ENCODE data around the gene AFDN.

AFDN gene

GRCh38 chr6:167904791-167905190 is 78.1 kb downstream of the AFDN start:
- H3K4me1 ChIP-seq (ENCODE audit: insufficient read depth, low read length): no peaks in the 10 kb centered on the region
- H3K9ac ChIP-seq (ENCODE audit: low read depth, low read length): no peak overlapping the region
- H3K36me3 ChIP-seq (ENCODE audit: insufficient read depth, low read length): no peaks in the 10 kb centered on the region
- no peaks in the 10 kb centered on the region for H3K9me3 ChIP-seq (ENCODE audit: insufficient read depth, low read length, severe bottlenecking)
- H3K4me2 ChIP-seq (ENCODE audit: insufficient read depth, low read length): no peak overlapping the region
- no peaks in the 10 kb centered on the region for H3K27me3 ChIP-seq (ENCODE audit: insufficient read depth, low read length, poor library complexity)
- TF ChIP-seq EZH2 (IDR thresholded peaks at IDR 0.05; ENCODE audit: borderline replicate concordance, low read depth, low read length, severe bottlenecking) (no peak), CTCF (IDR thresholded peaks at IDR 0.05; ENCODE audit: borderline replicate concordance, extremely low read depth, low read length, poor library complexity, severe bottlenecking) (no peak)
- no peak overlapping the region for H3K27ac ChIP-seq (ENCODE audit: low read length)
- no peak overlapping the region for H3K4me3 ChIP-seq (ENCODE audit: low read depth in 1 of 2, low read length in 2 of 2)
- DNase-seq: no peak
- no peak for ATAC-seq (ENCODE audit: insufficient read depth, low read depth)
- no peaks in the 10 kb centered on the region for H3K79me2 ChIP-seq (ENCODE audit: insufficient read depth, low read length)
- no peak overlapping the region for H2AFZ ChIP-seq (ENCODE audit: low read depth, low read length)
- H4K20me1 ChIP-seq (ENCODE audit: insufficient read depth, low read length): no peaks in the 10 kb centered on the region

GRCh38 chr6:167906899-167907298 is 80.2 kb downstream of the AFDN start:
- Histone ChIP-seq H3K27me3 (ENCODE audit: insufficient read depth, low read length, poor library complexity) (no peaks in the 10 kb centered on the region), H3K4me1 (ENCODE audit: insufficient read depth, low read length) (no peaks in the 10 kb centered on the region), H4K20me1 (ENCODE audit: insufficient read depth, low read length) (no peaks in the 10 kb centered on the region), H2AFZ (ENCODE audit: low read depth, low read length) (no peak overlapping the region), H3K4me3 (ENCODE audit: low read depth in 1 of 2, low read length in 2 of 2) (no peak overlapping the region), H3K9ac (ENCODE audit: low read depth, low read length) (no peak overlapping the region), H3K9me3 (ENCODE audit: insufficient read depth, low read length, severe bottlenecking) (no peaks in the 10 kb centered on the region), H3K4me2 (ENCODE audit: insufficient read depth, low read length) (no peak overlapping the region), H3K27ac (ENCODE audit: low read length) (no peak overlapping the region), H3K79me2 (ENCODE audit: insufficient read depth, low read length) (no peaks in the 10 kb centered on the region), H3K36me3 (ENCODE audit: insufficient read depth, low read length) (no peaks in the 10 kb centered on the region)
- TF ChIP-seq EZH2 (IDR thresholded peaks at IDR 0.05; ENCODE audit: borderline replicate concordance, low read depth, low read length, severe bottlenecking) (no peak), CTCF (IDR thresholded peaks at IDR 0.05; ENCODE audit: borderline replicate concordance, extremely low read depth, low read length, poor library complexity, severe bottlenecking) (no peak)
- ATAC-seq (ENCODE audit: insufficient read depth, low read depth) (no peak), DNase-seq (no peak)

GRCh38 chr6:167907837-167908681 is 81.3 kb downstream of the AFDN start:
- no peak for DNase-seq
- Histone ChIP-seq H2AFZ (ENCODE audit: low read depth, low read length) (no peak overlapping the region), H3K9ac (ENCODE audit: low read depth, low read length) (no peak overlapping the region), H4K20me1 (ENCODE audit: insufficient read depth, low read length) (no peaks in the 10 kb centered on the region), H3K79me2 (ENCODE audit: insufficient read depth, low read length) (no peaks in the 10 kb centered on the region), H3K27ac (ENCODE audit: low read length) (no peak overlapping the region), H3K4me1 (ENCODE audit: insufficient read depth, low read length) (no peaks in the 10 kb centered on the region), H3K4me3 (ENCODE audit: low read depth in 1 of 2, low read length in 2 of 2) (no peak overlapping the region), H3K36me3 (ENCODE audit: insufficient read depth, low read length) (no peaks in the 10 kb centered on the region), H3K4me2 (ENCODE audit: insufficient read depth, low read length) (no peak overlapping the region), H3K27me3 (ENCODE audit: insufficient read depth, low read length, poor library complexity) (no peaks in the 10 kb centered on the region), H3K9me3 (ENCODE audit: insufficient read depth, low read length, severe bottlenecking) (no peaks in the 10 kb centered on the region)
- 0 out of 3 replicates have a peak, but pooled peaks have one; percentile 45 for ATAC-seq (ENCODE audit: insufficient read depth, low read depth)
- TF ChIP-seq CTCF (IDR thresholded peaks at IDR 0.05; ENCODE audit: borderline replicate concordance, extremely low read depth, low read length, poor library complexity, severe bottlenecking) (peak; percentile 55), EZH2 (IDR thresholded peaks at IDR 0.05; ENCODE audit: borderline replicate concordance, low read depth, low read length, severe bottlenecking) (no peak)

Data from DND-41 (cell line).